Measurements from ENCODE around the gene THRA.

Gene THRA

DNA sequence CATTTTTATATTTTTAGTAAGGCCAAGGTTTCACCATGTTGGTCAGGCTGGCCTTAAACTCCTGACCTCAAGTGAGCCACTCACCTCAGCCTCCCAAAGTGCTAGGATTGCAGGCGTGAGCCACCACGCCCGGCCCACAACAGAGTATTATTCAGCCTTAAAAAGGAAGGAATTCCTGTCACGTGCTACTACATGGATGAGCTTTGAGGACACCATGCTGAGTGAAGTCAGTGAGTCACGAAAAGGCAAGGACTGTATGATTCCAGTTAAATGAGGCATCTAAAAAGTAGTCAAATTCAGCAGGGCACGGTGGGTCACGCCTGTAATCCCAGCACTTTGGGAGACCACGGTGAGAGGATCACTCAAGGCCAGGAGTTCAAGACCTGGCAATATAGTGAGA is 37.9 kb upstream of the THRA start:
- Histone ChIP-seq H4K20me1 (ENCODE audit: control insufficient read depth, insufficient read depth, low read depth, low read length) (no peaks in the 10 kb centered on the region), H3K9me2 (replicated peaks; ENCODE audit: control insufficient read depth, low read length) (no peaks in the 10 kb centered on the region), H3F3A (ENCODE audit: control insufficient read depth, insufficient read depth) (no peaks in the 10 kb centered on the region), H3K36me3 (ENCODE audit: control insufficient read depth, low read length) (peaks cover 47% of the 10 kb centered on the region), H3K27me3 (ENCODE audit: control insufficient read depth, low read length) (no peaks in the 10 kb centered on the region), H3K4me3 (ENCODE audit: low read length) (no peak overlapping the region), H3K79me2 (ENCODE audit: control insufficient read depth, low read length) (no peaks in the 10 kb centered on the region), H3K4me1 (ENCODE audit: control insufficient read depth, low read length) (no peaks in the 10 kb centered on the region), H3K27ac (ENCODE audit: low read depth, low read length) (no peak overlapping the region), H3K4me2 (ENCODE audit: low read length) (no peak overlapping the region), H3K9me3 (ENCODE audit: control insufficient read depth, insufficient read depth, low read length) (no peaks in the 10 kb centered on the region)
- no peak for TF ChIP-seq EZH2phosphoT487 (IDR thresholded peaks at IDR 0.05; ENCODE audit: borderline replicate concordance, low read length)
- TF ChIP-seq, protein P1, sequence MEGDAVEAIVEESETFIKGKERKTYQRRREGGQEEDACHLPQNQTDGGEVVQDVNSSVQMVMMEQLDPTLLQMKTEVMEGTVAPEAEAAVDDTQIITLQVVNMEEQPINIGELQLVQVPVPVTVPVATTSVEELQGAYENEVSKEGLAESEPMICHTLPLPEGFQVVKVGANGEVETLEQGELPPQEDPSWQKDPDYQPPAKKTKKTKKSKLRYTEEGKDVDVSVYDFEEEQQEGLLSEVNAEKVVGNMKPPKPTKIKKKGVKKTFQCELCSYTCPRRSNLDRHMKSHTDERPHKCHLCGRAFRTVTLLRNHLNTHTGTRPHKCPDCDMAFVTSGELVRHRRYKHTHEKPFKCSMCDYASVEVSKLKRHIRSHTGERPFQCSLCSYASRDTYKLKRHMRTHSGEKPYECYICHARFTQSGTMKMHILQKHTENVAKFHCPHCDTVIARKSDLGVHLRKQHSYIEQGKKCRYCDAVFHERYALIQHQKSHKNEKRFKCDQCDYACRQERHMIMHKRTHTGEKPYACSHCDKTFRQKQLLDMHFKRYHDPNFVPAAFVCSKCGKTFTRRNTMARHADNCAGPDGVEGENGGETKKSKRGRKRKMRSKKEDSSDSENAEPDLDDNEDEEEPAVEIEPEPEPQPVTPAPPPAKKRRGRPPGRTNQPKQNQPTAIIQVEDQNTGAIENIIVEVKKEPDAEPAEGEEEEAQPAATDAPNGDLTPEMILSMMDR (IDR thresholded peaks at IDR 0.05; ENCODE audit: low read depth, low read length, poor library complexity, severe bottlenecking), result no peak

DNA sequence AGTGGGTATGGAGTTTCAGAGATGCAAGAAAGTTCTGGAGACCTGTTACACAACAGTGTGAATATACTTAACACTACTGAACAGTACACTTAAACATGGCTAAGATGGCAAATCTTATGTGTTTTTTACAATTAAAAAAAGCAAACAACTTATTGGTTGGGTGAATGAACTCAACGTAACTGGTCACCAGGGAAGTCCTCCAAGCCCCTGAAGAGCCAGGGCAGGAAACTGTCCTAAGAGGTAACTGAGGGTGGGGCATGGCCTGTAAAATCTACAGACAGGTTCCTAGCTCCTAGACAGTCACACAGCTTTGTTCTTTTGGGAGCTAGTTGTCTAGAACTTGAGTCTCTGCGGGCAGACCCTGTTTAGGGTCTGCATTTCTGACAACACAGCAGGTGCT is 37.2 kb upstream of the THRA start:
- Histone ChIP-seq H3K4me1 (ENCODE audit: control insufficient read depth, low read length) (no peaks in the 10 kb centered on the region), H3K36me3 (ENCODE audit: control insufficient read depth, low read length) (peaks cover 47% of the 10 kb centered on the region), H3K27ac (ENCODE audit: low read depth, low read length) (no peak overlapping the region), H3K9me3 (ENCODE audit: control insufficient read depth, insufficient read depth, low read length) (no peaks in the 10 kb centered on the region), H3K79me2 (ENCODE audit: control insufficient read depth, low read length) (no peaks in the 10 kb centered on the region), H3K4me2 (ENCODE audit: low read length) (no peak overlapping the region), H3F3A (ENCODE audit: control insufficient read depth, insufficient read depth) (no peaks in the 10 kb centered on the region), H3K27me3 (ENCODE audit: control insufficient read depth, low read length) (no peaks in the 10 kb centered on the region), H3K9me2 (replicated peaks; ENCODE audit: control insufficient read depth, low read length) (no peaks in the 10 kb centered on the region), H3K4me3 (ENCODE audit: low read length) (no peak overlapping the region), H4K20me1 (ENCODE audit: control insufficient read depth, insufficient read depth, low read depth, low read length) (no peaks in the 10 kb centered on the region)
- TF ChIP-seq, protein P1 (IDR thresholded peaks at IDR 0.05; ENCODE audit: low read depth, low read length, poor library complexity, severe bottlenecking), result no peak
- TF ChIP-seq EZH2phosphoT487 (IDR thresholded peaks at IDR 0.05; ENCODE audit: borderline replicate concordance, low read length), result no peak

GRCh38 chr17:40025991-40026815 is 36.6 kb upstream of the THRA start:
- peaks cover 51% of the 10 kb centered on the region for H3K36me3 ChIP-seq (ENCODE audit: control insufficient read depth, low read length)
- TF ChIP-seq, protein P1 (IDR thresholded peaks at IDR 0.05; ENCODE audit: low read depth, low read length, poor library complexity, severe bottlenecking), result no peak
- TF ChIP-seq EZH2phosphoT487 (IDR thresholded peaks at IDR 0.05; ENCODE audit: borderline replicate concordance, low read length), result no peak
- H3K27ac ChIP-seq (ENCODE audit: low read depth, low read length), result no peak overlapping the region

More at GRCh38 chr17:40025991-40026815, 36.6 kb upstream of the THRA start:
- Histone ChIP-seq H3K4me1 (ENCODE audit: control insufficient read depth, low read length) (no peaks in the 10 kb centered on the region), H3K4me2 (ENCODE audit: low read length) (no peak overlapping the region), H3K4me3 (ENCODE audit: low read length) (no peak overlapping the region), H3K79me2 (ENCODE audit: control insufficient read depth, low read length) (no peaks in the 10 kb centered on the region), H3K9me3 (ENCODE audit: control insufficient read depth, insufficient read depth, low read length) (no peaks in the 10 kb centered on the region), H3K9me2 (replicated peaks; ENCODE audit: control insufficient read depth, low read length) (no peaks in the 10 kb centered on the region), H3K27me3 (ENCODE audit: control insufficient read depth, low read length) (no peaks in the 10 kb centered on the region), H4K20me1 (ENCODE audit: control insufficient read depth, insufficient read depth, low read depth, low read length) (no peaks in the 10 kb centered on the region), H3F3A (ENCODE audit: control insufficient read depth, insufficient read depth) (no peaks in the 10 kb centered on the region)

Measured in DOHH2 (cell line).